HG03108 (cell line): ENCODE measurements around the gene TMSB4X.

ENCODE experiments used
- ATAC-seq: cut with Tn5 transposase; IDR thresholded peaks from one replicate; pipeline ENCODE4 v1.9.1; 2021; ENCODE audit warnings: moderate library complexity; ENCODE audit not compliant: unreplicated experiment

The TMSB4X gene

GRCh38 chrX:13022926-13023325 lies 48.0 kb downstream of the TMSB4X start:
- peak; percentile 89 for ATAC-seq

GRCh38 chrX:13023567-13023966 lies 48.7 kb downstream of the TMSB4X start:
- no peak for ATAC-seq

- no peak for ATAC-seq
Measured at GRCh38 chrX:13023979-13024378, 49.1 kb downstream of the TMSB4X start.

GRCh38 chrX:13024986-13025385 lies 50.1 kb downstream of the TMSB4X start:
- ATAC-seq: no peak
